ENCODE measurements around the gene RPS6KA5.

Gene RPS6KA5

DNA sequence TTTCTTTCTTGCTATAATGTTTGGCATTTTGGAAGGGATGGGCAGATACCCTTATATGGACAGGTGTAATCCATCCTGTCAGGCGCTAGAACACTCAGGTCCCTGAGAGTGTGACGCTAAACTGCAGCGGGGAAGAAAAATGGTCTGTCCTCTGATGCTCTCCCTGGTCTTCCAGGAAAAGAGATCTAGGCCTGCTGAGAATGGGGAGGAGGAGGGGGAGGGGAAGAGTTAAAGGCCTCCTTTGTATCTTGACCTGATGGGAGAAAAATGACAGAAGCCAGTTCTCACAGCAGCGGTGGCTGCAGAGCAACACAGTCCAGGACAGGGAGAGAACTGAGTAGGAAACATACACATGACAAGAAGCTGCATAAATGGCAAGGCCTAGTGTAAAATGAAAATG lies 61.1 kb downstream of the RPS6KA5 start:
- no peak for ATAC-seq
- no peak for TF ChIP-seq ARNTL (CRISPR knock-in tag; IDR thresholded peaks at IDR 0.05; ENCODE audit: borderline replicate concordance, low read depth)
- no peak for TF ChIP-seq CSDC2 (CRISPR knock-in tag; IDR thresholded peaks at IDR 0.05)
- no peak for TF ChIP-seq ZNF70 (CRISPR knock-in tag; IDR thresholded peaks at IDR 0.05)
- TF ChIP-seq, protein P1, sequence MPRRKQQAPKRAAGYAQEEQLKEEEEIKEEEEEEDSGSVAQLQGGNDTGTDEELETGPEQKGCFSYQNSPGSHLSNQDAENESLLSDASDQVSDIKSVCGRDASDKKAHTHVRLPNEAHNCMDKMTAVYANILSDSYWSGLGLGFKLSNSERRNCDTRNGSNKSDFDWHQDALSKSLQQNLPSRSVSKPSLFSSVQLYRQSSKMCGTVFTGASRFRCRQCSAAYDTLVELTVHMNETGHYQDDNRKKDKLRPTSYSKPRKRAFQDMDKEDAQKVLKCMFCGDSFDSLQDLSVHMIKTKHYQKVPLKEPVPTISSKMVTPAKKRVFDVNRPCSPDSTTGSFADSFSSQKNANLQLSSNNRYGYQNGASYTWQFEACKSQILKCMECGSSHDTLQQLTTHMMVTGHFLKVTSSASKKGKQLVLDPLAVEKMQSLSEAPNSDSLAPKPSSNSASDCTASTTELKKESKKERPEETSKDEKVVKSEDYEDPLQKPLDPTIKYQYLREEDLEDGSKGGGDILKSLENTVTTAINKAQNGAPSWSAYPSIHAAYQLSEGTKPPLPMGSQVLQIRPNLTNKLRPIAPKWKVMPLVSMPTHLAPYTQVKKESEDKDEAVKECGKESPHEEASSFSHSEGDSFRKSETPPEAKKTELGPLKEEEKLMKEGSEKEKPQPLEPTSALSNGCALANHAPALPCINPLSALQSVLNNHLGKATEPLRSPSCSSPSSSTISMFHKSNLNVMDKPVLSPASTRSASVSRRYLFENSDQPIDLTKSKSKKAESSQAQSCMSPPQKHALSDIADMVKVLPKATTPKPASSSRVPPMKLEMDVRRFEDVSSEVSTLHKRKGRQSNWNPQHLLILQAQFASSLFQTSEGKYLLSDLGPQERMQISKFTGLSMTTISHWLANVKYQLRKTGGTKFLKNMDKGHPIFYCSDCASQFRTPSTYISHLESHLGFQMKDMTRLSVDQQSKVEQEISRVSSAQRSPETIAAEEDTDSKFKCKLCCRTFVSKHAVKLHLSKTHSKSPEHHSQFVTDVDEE (CRISPR knock-in tag; IDR thresholded peaks at IDR 0.05), result no peak
- TF ChIP-seq ZNF565 (CRISPR knock-in tag; conservative IDR thresholded peaks at IDR 0.05; ENCODE audit: low read depth), result no peak
- no peak for TF ChIP-seq ZFP30 (CRISPR knock-in tag; IDR thresholded peaks at IDR 0.05)
- TF ChIP-seq ZC3H10 (CRISPR knock-in tag; IDR thresholded peaks at IDR 0.05), result no peak
- TF ChIP-seq ZFP3 (CRISPR knock-in tag; IDR thresholded peaks at IDR 0.05), result no peak
- TF ChIP-seq, protein P2, sequence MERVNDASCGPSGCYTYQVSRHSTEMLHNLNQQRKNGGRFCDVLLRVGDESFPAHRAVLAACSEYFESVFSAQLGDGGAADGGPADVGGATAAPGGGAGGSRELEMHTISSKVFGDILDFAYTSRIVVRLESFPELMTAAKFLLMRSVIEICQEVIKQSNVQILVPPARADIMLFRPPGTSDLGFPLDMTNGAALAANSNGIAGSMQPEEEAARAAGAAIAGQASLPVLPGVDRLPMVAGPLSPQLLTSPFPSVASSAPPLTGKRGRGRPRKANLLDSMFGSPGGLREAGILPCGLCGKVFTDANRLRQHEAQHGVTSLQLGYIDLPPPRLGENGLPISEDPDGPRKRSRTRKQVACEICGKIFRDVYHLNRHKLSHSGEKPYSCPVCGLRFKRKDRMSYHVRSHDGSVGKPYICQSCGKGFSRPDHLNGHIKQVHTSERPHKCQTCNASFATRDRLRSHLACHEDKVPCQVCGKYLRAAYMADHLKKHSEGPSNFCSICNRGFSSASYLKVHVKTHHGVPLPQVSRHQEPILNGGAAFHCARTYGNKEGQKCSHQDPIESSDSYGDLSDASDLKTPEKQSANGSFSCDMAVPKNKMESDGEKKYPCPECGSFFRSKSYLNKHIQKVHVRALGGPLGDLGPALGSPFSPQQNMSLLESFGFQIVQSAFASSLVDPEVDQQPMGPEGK (CRISPR knock-in tag; IDR thresholded peaks at IDR 0.05; ENCODE audit: borderline replicate concordance), result no peak
- no peak for TF ChIP-seq ZNF8 (CRISPR knock-in tag; IDR thresholded peaks at IDR 0.05)
- no peak for TF ChIP-seq TOX (CRISPR knock-in tag; IDR thresholded peaks at IDR 0.05; ENCODE audit: borderline replicate concordance)
- no peak for TF ChIP-seq PPARA (CRISPR knock-in tag; IDR thresholded peaks at IDR 0.05; ENCODE audit: borderline replicate concordance)

DNA sequence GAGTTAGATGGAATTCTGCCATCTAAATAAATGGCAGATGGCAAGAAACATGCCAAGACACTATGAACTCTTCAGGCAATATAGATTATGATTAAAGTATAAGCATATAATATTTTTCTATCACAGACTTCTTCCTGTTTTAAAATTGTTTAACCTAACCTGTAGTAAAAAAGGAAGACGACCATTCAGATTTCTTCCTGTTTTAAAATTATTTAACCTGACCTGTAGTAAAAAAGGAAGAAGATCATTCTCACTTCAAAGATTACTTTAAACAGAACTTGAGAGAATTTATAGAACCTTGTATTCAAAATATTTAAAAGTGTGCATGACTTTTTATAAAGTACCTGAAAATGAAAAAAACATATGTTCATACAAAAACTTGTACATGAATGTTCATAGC lies 63.5 kb downstream of the RPS6KA5 start:
- no peak for ATAC-seq
- TF ChIP-seq ZNF565 (CRISPR knock-in tag; conservative IDR thresholded peaks at IDR 0.05; ENCODE audit: low read depth), result no peak
- no peak for TF ChIP-seq SNAI2 (CRISPR knock-in tag; IDR thresholded peaks at IDR 0.05)
- TF ChIP-seq, protein P2 (CRISPR knock-in tag; IDR thresholded peaks at IDR 0.05; ENCODE audit: borderline replicate concordance), result no peak
- TF ChIP-seq BACH2 (CRISPR knock-in tag; IDR thresholded peaks at IDR 0.05; ENCODE audit: borderline replicate concordance), result no peak
- TF ChIP-seq ARNTL (CRISPR knock-in tag; IDR thresholded peaks at IDR 0.05; ENCODE audit: borderline replicate concordance, low read depth), result no peak
- TF ChIP-seq ZNF70 (CRISPR knock-in tag; IDR thresholded peaks at IDR 0.05), result no peak
- TF ChIP-seq RARB (CRISPR knock-in tag; IDR thresholded peaks at IDR 0.05), result no peak
- no peak for TF ChIP-seq ZC3H10 (CRISPR knock-in tag; IDR thresholded peaks at IDR 0.05)
- TF ChIP-seq ZFP30 (CRISPR knock-in tag; IDR thresholded peaks at IDR 0.05), result no peak
- TF ChIP-seq, protein P3, sequence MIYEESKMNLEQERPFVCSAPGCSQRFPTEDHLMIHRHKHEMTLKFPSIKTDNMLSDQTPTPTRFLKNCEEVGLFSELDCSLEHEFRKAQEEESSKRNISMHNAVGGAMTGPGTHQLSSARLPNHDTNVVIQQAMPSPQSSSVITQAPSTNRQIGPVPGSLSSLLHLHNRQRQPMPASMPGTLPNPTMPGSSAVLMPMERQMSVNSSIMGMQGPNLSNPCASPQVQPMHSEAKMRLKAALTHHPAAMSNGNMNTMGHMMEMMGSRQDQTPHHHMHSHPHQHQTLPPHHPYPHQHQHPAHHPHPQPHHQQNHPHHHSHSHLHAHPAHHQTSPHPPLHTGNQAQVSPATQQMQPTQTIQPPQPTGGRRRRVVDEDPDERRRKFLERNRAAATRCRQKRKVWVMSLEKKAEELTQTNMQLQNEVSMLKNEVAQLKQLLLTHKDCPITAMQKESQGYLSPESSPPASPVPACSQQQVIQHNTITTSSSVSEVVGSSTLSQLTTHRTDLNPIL (CRISPR knock-in tag; IDR thresholded peaks at IDR 0.05; ENCODE audit: low read depth), result no peak
- no peak for TF ChIP-seq CSDC2 (CRISPR knock-in tag; IDR thresholded peaks at IDR 0.05)
- no peak for TF ChIP-seq TOX (CRISPR knock-in tag; IDR thresholded peaks at IDR 0.05; ENCODE audit: borderline replicate concordance)
- TF ChIP-seq, protein P4, sequence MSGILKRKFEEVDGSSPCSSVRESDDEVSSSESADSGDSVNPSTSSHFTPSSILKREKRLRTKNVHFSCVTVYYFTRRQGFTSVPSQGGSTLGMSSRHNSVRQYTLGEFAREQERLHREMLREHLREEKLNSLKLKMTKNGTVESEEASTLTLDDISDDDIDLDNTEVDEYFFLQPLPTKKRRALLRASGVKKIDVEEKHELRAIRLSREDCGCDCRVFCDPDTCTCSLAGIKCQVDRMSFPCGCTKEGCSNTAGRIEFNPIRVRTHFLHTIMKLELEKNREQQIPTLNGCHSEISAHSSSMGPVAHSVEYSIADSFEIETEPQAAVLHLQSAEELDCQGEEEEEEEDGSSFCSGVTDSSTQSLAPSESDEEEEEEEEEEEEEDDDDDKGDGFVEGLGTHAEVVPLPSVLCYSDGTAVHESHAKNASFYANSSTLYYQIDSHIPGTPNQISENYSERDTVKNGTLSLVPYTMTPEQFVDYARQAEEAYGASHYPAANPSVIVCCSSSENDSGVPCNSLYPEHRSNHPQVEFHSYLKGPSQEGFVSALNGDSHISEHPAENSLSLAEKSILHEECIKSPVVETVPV (CRISPR knock-in tag; IDR thresholded peaks at IDR 0.05), result no peak
- no peak for TF ChIP-seq GLIS3 (CRISPR knock-in tag; IDR thresholded peaks at IDR 0.05)

DNA sequence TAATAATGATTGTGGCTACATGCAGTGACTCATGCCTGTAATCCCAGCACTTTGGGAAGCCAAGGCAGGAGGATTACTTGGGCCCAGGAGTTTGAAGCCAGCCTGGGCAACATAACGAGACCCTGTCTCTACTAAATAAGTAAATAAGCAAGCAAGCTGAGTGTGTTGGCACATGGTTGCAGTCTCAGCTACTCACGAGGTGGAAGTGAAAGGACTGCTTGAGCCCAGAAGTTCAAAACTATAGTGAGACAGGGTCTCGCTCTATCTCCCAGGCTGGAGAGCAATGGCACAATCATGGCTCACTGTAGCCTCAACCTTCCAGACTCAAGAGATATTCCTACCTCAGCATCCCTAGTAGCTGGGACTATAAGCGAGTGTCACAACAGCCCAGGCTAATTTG lies 64.7 kb downstream of the RPS6KA5 start:
- ATAC-seq, result no peak
- TF ChIP-seq, protein P4 (CRISPR knock-in tag; IDR thresholded peaks at IDR 0.05), result no peak
- no peak for TF ChIP-seq CSDC2 (CRISPR knock-in tag; IDR thresholded peaks at IDR 0.05)
- no peak for TF ChIP-seq BACH2 (CRISPR knock-in tag; IDR thresholded peaks at IDR 0.05; ENCODE audit: borderline replicate concordance)
- no peak for TF ChIP-seq TCF4 (CRISPR knock-in tag; IDR thresholded peaks at IDR 0.05; ENCODE audit: borderline replicate concordance)
- TF ChIP-seq ZNF8 (CRISPR knock-in tag; IDR thresholded peaks at IDR 0.05), result no peak
- no peak for TF ChIP-seq RARB (CRISPR knock-in tag; IDR thresholded peaks at IDR 0.05)
- no peak for TF ChIP-seq ESRRG (CRISPR knock-in tag; IDR thresholded peaks at IDR 0.05)
- no peak for TF ChIP-seq SNAI2 (CRISPR knock-in tag; IDR thresholded peaks at IDR 0.05)
- no peak for TF ChIP-seq ISL1 (CRISPR knock-in tag; IDR thresholded peaks at IDR 0.05)
- TF ChIP-seq, protein P3 (CRISPR knock-in tag; IDR thresholded peaks at IDR 0.05; ENCODE audit: low read depth), result no peak
- TF ChIP-seq TOX (CRISPR knock-in tag; IDR thresholded peaks at IDR 0.05; ENCODE audit: borderline replicate concordance), result no peak
- no peak for TF ChIP-seq ZNF70 (CRISPR knock-in tag; IDR thresholded peaks at IDR 0.05)
- no peak for TF ChIP-seq ZNF565 (CRISPR knock-in tag; conservative IDR thresholded peaks at IDR 0.05; ENCODE audit: low read depth)
- TF ChIP-seq, protein P2 (CRISPR knock-in tag; IDR thresholded peaks at IDR 0.05; ENCODE audit: borderline replicate concordance), result no peak
- no peak for TF ChIP-seq GLIS3 (CRISPR knock-in tag; IDR thresholded peaks at IDR 0.05)
- TF ChIP-seq ARNTL (CRISPR knock-in tag; IDR thresholded peaks at IDR 0.05; ENCODE audit: borderline replicate concordance, low read depth), result no peak
